Fibroblast of mammary gland (primary cell): ENCODE data around the gene DUSP16.

Source experiments
- DNase-seq: peaks from one replicate; pipeline ENCODE4 v3.0.0-alpha.2; 2010; ENCODE audit warnings: low read depth
- H3K4me3 ChIP-seq: 2 replicates; pipeline ENCODE4 v1.5.1; 2011; ENCODE audit warnings: low read depth, mild to moderate bottlenecking, low read length, moderate library complexity; ENCODE audit not compliant: control insufficient read depth
- CTCF ChIP-seq: conservative IDR thresholded peaks from 2 replicates; pipeline ENCODE4 v1.5.1; 2011; ENCODE audit warnings: low read depth, low read length, inconsistent platforms; ENCODE audit not compliant: control insufficient read depth, insufficient read depth

The DUSP16 gene

GRCh38 chr12:12461923-12462315, 100.7 kb downstream of the DUSP16 start:
- TF ChIP-seq CTCF: no peak
- DNase-seq: no peak
- H3K4me3 ChIP-seq: no peak overlapping the region

GRCh38 chr12:12460935-12461922, 101.4 kb downstream of the DUSP16 start:
- no peak for TF ChIP-seq CTCF
- no peak for DNase-seq
- H3K4me3 ChIP-seq: no peak overlapping the region

GRCh38 chr12:12456637-12457036, 106.0 kb downstream of the DUSP16 start:
- no peak for TF ChIP-seq CTCF
- DNase-seq: peak; percentile 85
- H3K4me3 ChIP-seq: no peak overlapping the region

- DNase-seq: no peak
- H3K4me3 ChIP-seq: no peak overlapping the region
- TF ChIP-seq CTCF: no peak
Observed at GRCh38 chr12:12454315-12454714, 108.3 kb downstream of the DUSP16 start.

GRCh38 chr12:12453635-12454034, 109.0 kb downstream of the DUSP16 start:
- no peak for TF ChIP-seq CTCF
- H3K4me3 ChIP-seq: no peak overlapping the region
- no peak for DNase-seq

- no peak for DNase-seq
- no peak for TF ChIP-seq CTCF
- H3K4me3 ChIP-seq: no peak overlapping the region
Observed at GRCh38 chr12:12452326-12452902, 110.2 kb downstream of the DUSP16 start.
